CD14-positive monocyte (primary cell): ENCODE results near the gene NCCRP1. TPM values are rescaled to one million over a fixed set of nuclear protein-coding genes. Genes with fewer than 3 reads are reported as not detected.

Experiments used
- DNase-seq, 3 donors: peaks; one replicate each; pipeline ENCODE4 v3.0.0-alpha.2; 2011 to 2022
- H2AFZ ChIP-seq: 2 replicates; pipeline ENCODE4 v1.6.0; 2012; ENCODE audit warnings: mild to moderate bottlenecking, low read depth, low read length, inconsistent platforms; ENCODE audit not compliant: insufficient read depth, poor library complexity, severe bottlenecking
- H3K27ac ChIP-seq, 2 donors: 1 replicate in 1 of 2; 2 replicates in 1 of 2; pipeline ENCODE4 v1.5.1; 2012 to 2013; ENCODE audit warnings: low read length in 2 of 2, control low read depth in 1 of 2, inconsistent platforms in 1 of 2, low read depth in 1 of 2, mild to moderate bottlenecking in 1 of 2
- H3K27me3 ChIP-seq, 2 donors: one replicate each; pipeline versions ENCODE4 v1.6.0 to v1.6.1; 2011 to 2013; ENCODE audit warnings: low read length in 2 of 2; ENCODE audit not compliant: control insufficient read depth in 2 of 2, insufficient read depth in 2 of 2
- H3K36me3 ChIP-seq, 2 donors: replicated peaks in 1 of 2; 1 replicate in 1 of 2; 2 replicates in 1 of 2; pipeline versions ENCODE4 v1.5.1 to v1.6.1; 2012 to 2013; ENCODE audit warnings: low read length in 2 of 2, control low read depth in 1 of 2, inconsistent platforms in 1 of 2, mild to moderate bottlenecking in 1 of 2; ENCODE audit not compliant: insufficient read depth in 2 of 2, control insufficient read depth in 1 of 2
- H3K4me1 ChIP-seq, 2 donors: 1 replicate in 1 of 2; 2 replicates in 1 of 2; pipeline versions ENCODE4 v1.5.1 to v1.6.1; 2012 to 2013; ENCODE audit warnings: low read length in 2 of 2, control low read depth in 1 of 2, inconsistent platforms in 1 of 2, mild to moderate bottlenecking in 1 of 2, moderate library complexity in 1 of 2; ENCODE audit not compliant: insufficient read depth in 2 of 2, control insufficient read depth in 1 of 2
- H3K4me2 ChIP-seq: replicated peaks from 2 replicates; pipeline ENCODE3; 2012; ENCODE audit warnings: low read length, moderate library complexity, mild to moderate bottlenecking; ENCODE audit not compliant: poor library complexity, severe bottlenecking; ENCODE audit errors: extremely low read depth
- H3K4me3 ChIP-seq, 3 experiments: fragments of 200-600 bp in 1 of 3; sonication (generic) in 1 of 3; replicated peaks in 1 of 3; 1 replicate in 2 of 3; 2 replicates in 1 of 3; pipeline ENCODE4 v1.5.1; 2011 to 2013; ENCODE audit warnings: low read length in 3 of 3, mild to moderate bottlenecking in 3 of 3, control low read depth in 2 of 3, low read depth in 2 of 3, inconsistent platforms in 1 of 3, moderate library complexity in 1 of 3
- H3K79me2 ChIP-seq: 2 replicates; pipeline ENCODE4 v1.6.0; 2012; ENCODE audit warnings: mild to moderate bottlenecking, control low read depth, inconsistent platforms, low read length, moderate library complexity; ENCODE audit not compliant: insufficient read depth
- H3K9ac ChIP-seq: 2 replicates; pipeline ENCODE4 v1.6.0; 2017; ENCODE audit warnings: low read length, mild to moderate bottlenecking; ENCODE audit not compliant: insufficient read depth, poor library complexity, severe bottlenecking
- H3K9me3 ChIP-seq, 2 donors: replicated peaks in 1 of 2; 1 replicate in 1 of 2; 2 replicates in 1 of 2; pipeline versions ENCODE4 v1.5.1 to v1.6.1; 2012 to 2013; ENCODE audit warnings: low read length in 2 of 2, control low read depth in 1 of 2; ENCODE audit not compliant: control insufficient read depth in 1 of 2, insufficient read depth in 1 of 2
- H4K20me1 ChIP-seq: 2 replicates; pipeline ENCODE4 v1.6.0; 2012; ENCODE audit warnings: mild to moderate bottlenecking, low read length, control low read depth, moderate library complexity; ENCODE audit not compliant: insufficient read depth
- H3K27ac Mint-ChIP-seq, 7 donors: one replicate each; pipeline ENCODE4 v1.8.0; 2020; ENCODE audit warnings: mild to moderate bottlenecking in 7 of 7, mixed read lengths in 7 of 7, moderate library complexity in 6 of 7, inconsistent platforms in 2 of 7
- H3K27me3 Mint-ChIP-seq, 3 donors: one replicate each; pipeline ENCODE4 v1.8.0; 2021 to 2022; ENCODE audit warnings: low read depth in 3 of 3, mild to moderate bottlenecking in 3 of 3, mixed read lengths in 3 of 3, moderate library complexity in 3 of 3, inconsistent platforms in 1 of 3
- H3K36me3 Mint-ChIP-seq, 2 donors: one replicate each; pipeline ENCODE4 v1.8.0; 2020; ENCODE audit warnings: mixed read lengths in 2 of 2, inconsistent platforms in 1 of 2, mild to moderate bottlenecking in 1 of 2
- H3K4me1 Mint-ChIP-seq: one replicate; pipeline ENCODE4 v1.8.0; 2020; ENCODE audit warnings: mild to moderate bottlenecking, mixed read lengths
- H3K4me3 Mint-ChIP-seq, 2 donors: one replicate each; pipeline ENCODE4 v1.8.0; 2020; ENCODE audit warnings: mild to moderate bottlenecking in 2 of 2, mixed read lengths in 2 of 2, moderate library complexity in 1 of 2
- H3K9me3 Mint-ChIP-seq, 7 donors: one replicate each; pipeline ENCODE4 v1.8.0; 2020 to 2022; ENCODE audit warnings: mixed read lengths in 7 of 7, mild to moderate bottlenecking in 6 of 7, moderate library complexity in 6 of 7, inconsistent platforms in 2 of 7
- CTCF ChIP-seq: fragments of 200-600 bp; IDR thresholded peaks from one replicate; pipeline ENCODE4 v1.8.0; 2022; ENCODE audit warnings: antibody characterized with exemption, mild to moderate bottlenecking
- WGBS: methylation state at CpG from one replicate; pipeline ENCODE4 v1.1.5; 2013; ENCODE audit warnings: missing lambda C conversion rate; ENCODE audit not compliant: insufficient coverage; 5-methylcytosine and 5-hydroxymethylcytosine counted together
- intact Hi-C, 2 donors: fragments of 100-400 bp; cut with micrococcal nuclease; formaldehyde crosslinking; loops; one replicate each; pipeline versions ENCODE4 v1.15.0 to v1.15.1; 2023
- polyA plus RNA-seq, 3 donors: library from polyadenylated mRNA; depleted of rRNA in 1 of 3; unstranded in 2 of 3; stranded (reverse) in 1 of 3; fragments of 300-500 nt in 2 of 3; fragments of >200 nt in 1 of 3; fragmentation: Illumina TruSeq in 2 of 3; gene quantifications; 1 replicate in 2 of 3; 2 replicates in 1 of 3; pipeline ENCODE4 v1.2.3, GENCODE V29; 2012 to 2021

The NCCRP1 gene
- polyA plus RNA-seq, 3 donors = not detected

- Mint-ChIP-seq H3K36me3 (peaks cover 0 to 3% of the 10 kb centered on the region in 2 donors), H3K27ac (peak overlapping the region; percentile 44 to 86 (median 68)), H3K4me3 (no peak overlapping the region), H3K9me3 (no peaks in the 10 kb centered on the region), H3K27me3 (no peaks in the 10 kb centered on the region), H3K4me1 (peaks cover 14% of the 10 kb centered on the region)
- H3K9me3 ChIP-seq = no peaks in the 10 kb centered on the region
- intact Hi-C loops = no loop called here
- WGBS = 76% methylated on average over 6 of the region's 8 CpGs
- H3K9ac ChIP-seq = no peak overlapping the region
- no peak overlapping the region for H3K4me2 ChIP-seq
- H3K4me3 ChIP-seq = no peak overlapping the region
- H3K79me2 ChIP-seq = peaks cover 7% of the 10 kb centered on the region
- H4K20me1 ChIP-seq = peaks cover 4% of the 10 kb centered on the region
- H2AFZ ChIP-seq = no peak overlapping the region
- H3K4me1 ChIP-seq = peaks cover 0 to 16% of the 10 kb centered on the region in 2 donors
- no peak for DNase-seq
- no peak for TF ChIP-seq CTCF
- no peaks in the 10 kb centered on the region for H3K36me3 ChIP-seq
- no peaks in the 10 kb centered on the region for H3K27me3 ChIP-seq
- H3K27ac ChIP-seq = peak overlapping the region in 1 of 2 donors; percentile 60
Measured at GRCh38 chr19:39160523-39160861, 36.3 kb upstream of the NCCRP1 start.

- TF ChIP-seq CTCF = no peak
- H3K4me2 ChIP-seq = no peak overlapping the region
- intact Hi-C loops = no loop called here
- H3K4me1 ChIP-seq = peaks cover 0 to 16% of the 10 kb centered on the region in 2 donors
- H4K20me1 ChIP-seq = peaks cover 4% of the 10 kb centered on the region
- peaks cover 14% of the 10 kb centered on the region for H3K4me1 Mint-ChIP-seq
- no peaks in the 10 kb centered on the region for H3K36me3 ChIP-seq
- WGBS = 64% methylated on average over 18 of the region's 21 CpGs
- H3K9ac ChIP-seq = peak overlapping the region; percentile 8
- peaks cover 2% of the 10 kb centered on the region for H3K79me2 ChIP-seq
- H3K27me3 Mint-ChIP-seq = no peaks in the 10 kb centered on the region
- DNase-seq = no peak
- peaks cover 0 to 3% of the 10 kb centered on the region in 2 donors for H3K36me3 Mint-ChIP-seq
- H3K4me3 ChIP-seq = no peak overlapping the region
- H3K4me3 Mint-ChIP-seq = no peak overlapping the region
- no peaks in the 10 kb centered on the region for H3K9me3 Mint-ChIP-seq
- peak overlapping the region in 1 of 2 donors; percentile 60 for H3K27ac ChIP-seq
- no peak overlapping the region for H2AFZ ChIP-seq
- H3K27ac Mint-ChIP-seq = peak overlapping the region; percentile 44 to 86 (median 68)
- H3K27me3 ChIP-seq = no peaks in the 10 kb centered on the region
- no peaks in the 10 kb centered on the region for H3K9me3 ChIP-seq
Measured at GRCh38 chr19:39160889-39161672, 35.7 kb upstream of the NCCRP1 start.
